SK-N-SH treated with all-trans-retinoic acid at 6 μM for 48 hours (cell line): ENCODE measurements around the gene KPNA5.
"Not testable (repeated sequence)": the region's sequence is repeated elsewhere in the genome, so short reads cannot be mapped to it uniquely, and the experiment has no call there.

Source experiments
- ATAC-seq: fragments of 200-7000 bp; cut with Tn5 transposase; 3 replicates; pipeline ENCODE4 v1.9.1; 2020; ENCODE audit warnings: mild to moderate bottlenecking, moderate library complexity
- ARNTL ChIP-seq: fragments of 450-650 bp; formaldehyde crosslinking; IDR thresholded peaks from 2 replicates; pipeline ENCODE4 v1.5.0; 2020; ENCODE audit warnings: low read depth, mild to moderate bottlenecking, moderate library complexity, borderline replicate concordance
- BACH2 ChIP-seq: fragments of 250-450 bp; sonication (Bioruptor Pico); IDR thresholded peaks from 2 replicates; pipeline ENCODE4 v1.9.0; 2021; ENCODE audit warnings: mild to moderate bottlenecking, borderline replicate concordance
- CREB5 ChIP-seq: fragments of 250-450 bp; sonication (Bioruptor Pico); IDR thresholded peaks from 2 replicates; pipeline ENCODE4 v1.5.1; 2020; ENCODE audit warnings: low read depth, mild to moderate bottlenecking, moderate library complexity
- CSDC2 ChIP-seq: fragments of 250-450 bp; sonication (Bioruptor Pico); IDR thresholded peaks from 2 replicates; pipeline ENCODE4 v1.5.0; 2020; ENCODE audit warnings: mild to moderate bottlenecking, moderate library complexity
- CSRNP3 ChIP-seq: fragments of 250-450 bp; sonication (Bioruptor Pico); IDR thresholded peaks from 2 replicates; pipeline ENCODE4 v1.5.1; 2021; ENCODE audit warnings: mild to moderate bottlenecking, moderate library complexity
- ESRRG ChIP-seq: fragments of 250-450 bp; sonication (Bioruptor Pico); IDR thresholded peaks from 2 replicates; pipeline ENCODE4 v1.6.1; 2021; ENCODE audit warnings: mild to moderate bottlenecking
- GLIS3 ChIP-seq: fragments of 250-450 bp; sonication (Bioruptor Pico); IDR thresholded peaks from 2 replicates; pipeline ENCODE4 v1.5.0; 2020; ENCODE audit warnings: mild to moderate bottlenecking, moderate library complexity
- ISL1 ChIP-seq: fragments of 250-450 bp; sonication (Bioruptor Pico); IDR thresholded peaks from 2 replicates; pipeline ENCODE4 v2.1.2; 2022; ENCODE audit warnings: mild to moderate bottlenecking, moderate library complexity
- OSR1 ChIP-seq: fragments of 250-450 bp; sonication (Bioruptor Pico); IDR thresholded peaks from 2 replicates; pipeline ENCODE4 v1.8.0; 2022; ENCODE audit warnings: moderate library complexity, mild to moderate bottlenecking, inconsistent platforms
- PATZ1 ChIP-seq: fragments of 250-450 bp; sonication (Bioruptor Pico); IDR thresholded peaks from 2 replicates; pipeline ENCODE4 v1.8.0; 2020; ENCODE audit warnings: mild to moderate bottlenecking, moderate library complexity, borderline replicate concordance
- PPARA ChIP-seq: fragments of 250-450 bp; sonication (Bioruptor Pico); IDR thresholded peaks from 2 replicates; pipeline ENCODE4 v1.5.0; 2020; ENCODE audit warnings: mild to moderate bottlenecking, borderline replicate concordance
- RARB ChIP-seq: fragments of 250-450 bp; sonication (Bioruptor Pico); IDR thresholded peaks from 2 replicates; pipeline ENCODE4 v1.8.0; 2021; ENCODE audit warnings: mild to moderate bottlenecking, moderate library complexity
- SNAI2 ChIP-seq: fragments of 250-450 bp; sonication (Bioruptor Pico); IDR thresholded peaks from 2 replicates; pipeline ENCODE4 v1.5.0; 2020; ENCODE audit warnings: mild to moderate bottlenecking, moderate library complexity
- TOX ChIP-seq: fragments of 250-450 bp; sonication (Bioruptor Pico); IDR thresholded peaks from 2 replicates; pipeline ENCODE4 v1.8.0; 2021; ENCODE audit warnings: mild to moderate bottlenecking, moderate library complexity, borderline replicate concordance
- TSHZ2 ChIP-seq: fragments of 250-450 bp; sonication (Bioruptor Pico); IDR thresholded peaks from 2 replicates; pipeline ENCODE4 v1.5.0; 2020; ENCODE audit warnings: mild to moderate bottlenecking, moderate library complexity
- ZC3H10 ChIP-seq: fragments of 250-450 bp; sonication (Bioruptor Pico); IDR thresholded peaks from 2 replicates; pipeline ENCODE4 v1.5.1; 2021; ENCODE audit warnings: mild to moderate bottlenecking, moderate library complexity
- ZFP30 ChIP-seq: fragments of 450-650 bp; formaldehyde crosslinking; IDR thresholded peaks from 2 replicates; pipeline ENCODE4 v1.5.0; 2022; ENCODE audit warnings: mild to moderate bottlenecking, moderate library complexity
- ZNF565 ChIP-seq: fragments of 450-650 bp; formaldehyde crosslinking; conservative IDR thresholded peaks from 2 replicates; pipeline ENCODE4 v1.5.0; 2020; ENCODE audit warnings: low read depth, mild to moderate bottlenecking, moderate library complexity
- ZNF70 ChIP-seq: fragments of 450-650 bp; formaldehyde crosslinking; IDR thresholded peaks from 2 replicates; pipeline ENCODE4 v1.5.0; 2020; ENCODE audit warnings: mild to moderate bottlenecking, moderate library complexity
- ZNF8 ChIP-seq: fragments of 450-650 bp; formaldehyde crosslinking; IDR thresholded peaks from 2 replicates; pipeline ENCODE4 v1.5.0; 2020; ENCODE audit warnings: mild to moderate bottlenecking, moderate library complexity

Gene KPNA5

GRCh38 chr6:116740486-116740885 lies 59.5 kb downstream of the KPNA5 start:
- not testable (repeated sequence) for ATAC-seq
- TF ChIP-seq ZNF8 (CRISPR knock-in tag), result 0 out of 2 replicates have a peak, but pooled peaks have one; percentile 15

- TF ChIP-seq ESRRG (CRISPR knock-in tag), result no peak
- no peak for ATAC-seq
Measured at GRCh38 chr6:116741571-116741970, 60.6 kb downstream of the KPNA5 start.

GRCh38 chr6:116745176-116745575 lies 64.2 kb downstream of the KPNA5 start:
- ATAC-seq, result no peak
- no peak for TF ChIP-seq ZNF565 (CRISPR knock-in tag)
- no peak for TF ChIP-seq PPARA (CRISPR knock-in tag)
- TF ChIP-seq ZFP30 (CRISPR knock-in tag), result no peak
- no peak for TF ChIP-seq CREB5 (CRISPR knock-in tag)
- no peak for TF ChIP-seq SNAI2
- no peak for TF ChIP-seq BACH2 (CRISPR knock-in tag)
- no peak for TF ChIP-seq ARNTL (CRISPR knock-in tag)
- no peak for TF ChIP-seq OSR1 (CRISPR knock-in tag)
- no peak for TF ChIP-seq ESRRG (CRISPR knock-in tag)
- TF ChIP-seq TSHZ2 (CRISPR knock-in tag), result no peak

- TF ChIP-seq ISL1 (CRISPR knock-in tag), result no peak
- no peak for TF ChIP-seq ESRRG (CRISPR knock-in tag)
- no peak for TF ChIP-seq RARB
- no peak for TF ChIP-seq GLIS3 (CRISPR knock-in tag)
- no peak for TF ChIP-seq PATZ1 (CRISPR knock-in tag)
- TF ChIP-seq TOX, result no peak
- TF ChIP-seq ZNF565 (CRISPR knock-in tag), result no peak
- ATAC-seq, result no peak
Measured at GRCh38 chr6:116761779-116762178, 80.8 kb downstream of the KPNA5 start.

- no peak for ATAC-seq
- no peak for TF ChIP-seq ZNF70 (CRISPR knock-in tag)
- TF ChIP-seq ARNTL (CRISPR knock-in tag), result no peak
- TF ChIP-seq PATZ1 (CRISPR knock-in tag), result no peak
- TF ChIP-seq TOX, result no peak
- no peak for TF ChIP-seq GLIS3 (CRISPR knock-in tag)
- TF ChIP-seq SNAI2, result no peak
- TF ChIP-seq ZC3H10 (CRISPR knock-in tag), result no peak
- no peak for TF ChIP-seq ISL1 (CRISPR knock-in tag)
- TF ChIP-seq TSHZ2 (CRISPR knock-in tag), result no peak
- TF ChIP-seq OSR1 (CRISPR knock-in tag), result no peak
- TF ChIP-seq CSRNP3 (CRISPR knock-in tag), result no peak
- TF ChIP-seq ZNF8 (CRISPR knock-in tag), result no peak
- TF ChIP-seq CREB5 (CRISPR knock-in tag), result no peak
- TF ChIP-seq RARB, result no peak
- TF ChIP-seq CSDC2 (CRISPR knock-in tag), result no peak
Measured at GRCh38 chr6:116762235-116762634, 81.2 kb downstream of the KPNA5 start.
